K562 (cell line): Measurements from ENCODE around the gene CLDND2. TPM values are rescaled to one million over a fixed set of nuclear protein-coding genes. Genes with fewer than 3 reads are reported as not detected.

Experiments
- CEBPB ChIP-seq: fragments of 450-650 bp; IDR thresholded peaks from 2 replicates; pipeline ENCODE4 v1.6.1; 2016; ENCODE audit warnings: missing genetic modification characterization, missing compliant biosample characterization
- GATAD2A ChIP-seq: fragments of 450-650 bp; IDR thresholded peaks from 2 replicates; pipeline ENCODE4 v1.6.1; 2017
- GATAD2B ChIP-seq: fragments of 450-650 bp; IDR thresholded peaks from 2 replicates; pipeline ENCODE4 v1.6.1; 2017; ENCODE audit warnings: mild to moderate bottlenecking, borderline replicate concordance
- HDAC1 ChIP-seq, 2 experiments: fragments of 450-650 bp; IDR thresholded peaks; 2 replicates each; pipeline ENCODE4 v1.6.1; 2016 to 2017; ENCODE audit warnings: inconsistent platforms in 1 of 2, mild to moderate bottlenecking in 1 of 2, moderate library complexity in 1 of 2
- HMGN3 ChIP-seq: IDR thresholded peaks from 2 replicates; pipeline ENCODE4 v1.6.1; 2011; ENCODE audit warnings: borderline replicate concordance, low read depth, mild to moderate bottlenecking, mixed read lengths, low read length; ENCODE audit not compliant: insufficient read length; ENCODE audit errors: extremely low read depth
- ILK ChIP-seq: fragments of 450-650 bp; IDR thresholded peaks from 2 replicates; pipeline ENCODE4 v1.6.1; 2016; ENCODE audit warnings: missing genetic modification characterization, low read depth, mild to moderate bottlenecking, missing compliant biosample characterization, moderate library complexity, borderline replicate concordance
- MBD2 ChIP-seq: sonication (generic); IDR thresholded peaks from 2 replicates; pipeline ENCODE4 v1.6.1; 2016; ENCODE audit warnings: low read depth, borderline replicate concordance
- RHOXF2B ChIP-seq: fragments of 250-450 bp; sonication (Bioruptor Pico); conservative IDR thresholded peaks from 2 replicates; pipeline ENCODE4 v1.5.1; 2021
- SNIP1 ChIP-seq: fragments of 450-650 bp; IDR thresholded peaks from 2 replicates; pipeline ENCODE4 v1.7.1; 2017; ENCODE audit warnings: low read depth, mild to moderate bottlenecking
- SREBF1 ChIP-seq: fragments of 150-350 bp; IDR thresholded peaks from 2 replicates; pipeline ENCODE4 v1.6.1; 2014; ENCODE audit warnings: antibody characterized with exemption, low read depth, low read length, borderline replicate concordance
- ZC3H4 ChIP-seq: sonication (generic); formaldehyde crosslinking; IDR thresholded peaks from 2 replicates; pipeline ENCODE4 v1.9.0; 2021; ENCODE audit warnings: missing genetic modification reagents, borderline replicate concordance
- ZNF224 ChIP-seq: sonication (generic); formaldehyde crosslinking; IDR thresholded peaks from 2 replicates; pipeline ENCODE4 v1.8.0; 2022; ENCODE audit warnings: mild to moderate bottlenecking, missing genetic modification reagents
- ZNF263 ChIP-seq: sonication (generic); formaldehyde crosslinking; IDR thresholded peaks from 2 replicates; pipeline ENCODE4 v1.8.0; 2022; ENCODE audit warnings: mild to moderate bottlenecking, missing genetic modification reagents, borderline replicate concordance
- polyA plus RNA-seq, 8 experiments: library from polyadenylated mRNA; depleted of rRNA in 4 of 8; stranded (reverse) in 5 of 8; unstranded in 3 of 8; fragments of >200 nt; fragmentation: Nextera tagmentation in 2 of 8; fragmentation: Illumina TruSeq in 1 of 8; extraction: Ambion mirVana in 2 of 8; extraction: Trizol in 1 of 8; gene quantifications; 2 replicates each; pipeline versions ENCODE4 v1.2.1 to v1.2.3, GENCODE V29; 2011 to 2014; ENCODE audit warnings: inconsistent platforms in 1 of 8, missing spikeins in 1 of 8
- total RNA-seq, 7 experiments: library from RNA; depleted of rRNA in 6 of 7; stranded (reverse); fragments of >200 nt in 6 of 7; fragmentation: Illumina TruSeq in 2 of 7; extraction: Trizol in 2 of 7; gene quantifications; 2 replicates each; pipeline versions ENCODE4 v1.2.1 to v1.2.3, GENCODE V29; 2011 to 2021; ENCODE audit warnings: low replicate concordance in 1 of 7
- TF ChIP-seq, protein P1 (sequence below): sonication (generic); formaldehyde crosslinking; IDR thresholded peaks from 2 replicates; pipeline ENCODE4 v1.8.1; 2023; ENCODE audit warnings: mild to moderate bottlenecking, missing genetic modification reagents
- TF ChIP-seq, protein P2 (sequence below): fragments of 250-450 bp; sonication (Bioruptor Pico); IDR thresholded peaks from 2 replicates; pipeline ENCODE4 v1.5.1; 2021; ENCODE audit warnings: mild to moderate bottlenecking
- TF ChIP-seq, protein P3 (sequence below): fragments of 450-650 bp; IDR thresholded peaks from 2 replicates; pipeline ENCODE4 v1.6.1; 2017; ENCODE audit warnings: antibody characterized with exemption
- TF ChIP-seq, protein P4 (sequence below), 3 experiments: fragments of 200-800 bp in 1 of 3; sonication (Bioruptor generic) in 1 of 3; sonication (generic) in 1 of 3; formaldehyde crosslinking in 1 of 3; IDR thresholded peaks; 2 replicates each; pipeline versions ENCODE4 v1.6.1 to v1.8.0; 2016 to 2022; ENCODE audit warnings: mild to moderate bottlenecking in 2 of 3, missing compliant biosample characterization in 2 of 3, missing genetic modification characterization in 2 of 3, missing genetic modification reagents in 1 of 3
- TF ChIP-seq, protein P5 (sequence below): fragments of 450-650 bp; IDR thresholded peaks from 2 replicates; pipeline ENCODE4 v1.6.1; 2018; ENCODE audit warnings: mild to moderate bottlenecking, low read depth; ENCODE audit not compliant: partially characterized antibody

CLDND2 gene
- total and polyA plus RNA-seq, 9 of the 15 experiments (the other 6 are each of a cell fraction or from before 2014, with no cell fraction given): 0.45 to 4.0 (median 1.2) TPM; not detected in 3

DNA sequence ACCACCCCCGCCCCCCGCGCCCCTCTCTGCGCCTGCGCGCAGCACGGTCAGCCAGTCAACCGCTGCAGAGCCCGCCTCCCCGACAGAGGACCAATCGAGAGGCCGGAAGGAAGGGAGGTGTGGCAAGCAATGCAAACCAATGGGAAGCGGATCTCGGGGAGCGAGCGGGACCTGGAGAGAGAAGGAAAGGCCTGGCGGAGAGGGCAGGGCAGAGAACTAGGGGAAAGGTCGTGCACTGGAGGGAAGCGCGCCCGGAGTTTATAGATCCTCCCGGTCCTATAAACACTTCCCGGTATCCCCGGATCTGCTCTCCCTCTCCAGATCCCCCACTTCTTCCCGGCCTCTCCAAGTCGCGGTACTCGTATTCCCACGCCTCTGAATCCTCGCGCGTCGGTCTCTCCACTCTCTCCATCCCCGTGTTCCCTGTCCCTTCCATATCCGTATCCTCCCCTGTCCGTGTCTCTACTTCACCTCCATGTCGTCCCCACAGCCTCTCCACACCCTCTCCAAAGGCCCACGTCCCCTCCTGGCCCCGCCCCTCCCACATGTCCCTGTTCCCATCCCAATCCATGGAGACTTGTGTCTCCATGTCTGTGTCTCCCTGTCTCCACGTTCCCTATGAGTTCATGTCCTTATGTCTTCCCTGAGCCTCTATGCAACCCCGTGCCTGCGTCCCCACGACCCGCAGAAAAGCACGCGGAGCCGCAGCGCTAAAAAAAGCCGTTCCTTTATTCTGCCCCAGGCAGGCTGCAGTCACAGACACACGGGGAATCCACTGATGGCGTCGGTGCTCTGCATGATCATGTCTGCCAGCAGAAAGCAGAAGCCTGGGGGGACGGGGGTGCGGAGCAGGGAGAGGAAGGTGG, 2.2 kb downstream of the CLDND2 start (continued):
- TF ChIP-seq, protein P1, sequence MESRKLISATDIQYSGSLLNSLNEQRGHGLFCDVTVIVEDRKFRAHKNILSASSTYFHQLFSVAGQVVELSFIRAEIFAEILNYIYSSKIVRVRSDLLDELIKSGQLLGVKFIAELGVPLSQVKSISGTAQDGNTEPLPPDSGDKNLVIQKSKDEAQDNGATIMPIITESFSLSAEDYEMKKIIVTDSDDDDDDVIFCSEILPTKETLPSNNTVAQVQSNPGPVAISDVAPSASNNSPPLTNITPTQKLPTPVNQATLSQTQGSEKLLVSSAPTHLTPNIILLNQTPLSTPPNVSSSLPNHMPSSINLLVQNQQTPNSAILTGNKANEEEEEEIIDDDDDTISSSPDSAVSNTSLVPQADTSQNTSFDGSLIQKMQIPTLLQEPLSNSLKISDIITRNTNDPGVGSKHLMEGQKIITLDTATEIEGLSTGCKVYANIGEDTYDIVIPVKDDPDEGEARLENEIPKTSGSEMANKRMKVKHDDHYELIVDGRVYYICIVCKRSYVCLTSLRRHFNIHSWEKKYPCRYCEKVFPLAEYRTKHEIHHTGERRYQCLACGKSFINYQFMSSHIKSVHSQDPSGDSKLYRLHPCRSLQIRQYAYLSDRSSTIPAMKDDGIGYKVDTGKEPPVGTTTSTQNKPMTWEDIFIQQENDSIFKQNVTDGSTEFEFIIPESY (CRISPR knock-in tag): no peak
- TF ChIP-seq, protein P2, sequence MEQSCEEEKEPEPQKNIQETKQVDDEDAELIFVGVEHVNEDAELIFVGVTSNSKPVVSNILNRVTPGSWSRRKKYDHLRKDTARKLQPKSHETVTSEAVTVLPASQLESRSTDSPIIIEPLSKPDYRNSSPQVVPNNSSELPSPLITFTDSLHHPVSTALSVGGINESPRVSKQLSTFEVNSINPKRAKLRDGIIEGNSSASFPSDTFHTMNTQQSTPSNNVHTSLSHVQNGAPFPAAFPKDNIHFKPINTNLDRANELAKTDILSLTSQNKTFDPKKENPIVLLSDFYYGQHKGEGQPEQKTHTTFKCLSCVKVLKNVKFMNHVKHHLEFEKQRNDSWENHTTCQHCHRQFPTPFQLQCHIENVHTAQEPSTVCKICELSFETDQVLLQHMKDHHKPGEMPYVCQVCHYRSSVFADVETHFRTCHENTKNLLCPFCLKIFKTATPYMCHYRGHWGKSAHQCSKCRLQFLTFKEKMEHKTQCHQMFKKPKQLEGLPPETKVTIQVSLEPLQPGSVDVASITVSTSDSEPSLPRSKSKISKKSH (CRISPR knock-in tag): no peak
- TF ChIP-seq GATAD2A (no peak), HDAC1 (IDR thresholded peaks at IDR 0.05) (peak in 1 of 2 experiments; percentile 89; a peak in 2 of 4 replicates), RHOXF2B (CRISPR knock-in tag) (no peak), SNIP1 (no peak), ZC3H4 (CRISPR knock-in tag) (peak; percentile 71; the same call in 1 of the 2 replicates), SREBF1 (no peak), ZNF224 (CRISPR knock-in tag) (no peak), MBD2 (no peak), CEBPB (tag) (no peak), GATAD2B (no peak), ZNF263 (peak; percentile 42; the same call in 1 of the 2 replicates), HMGN3 (no peak), ILK (tag) (no peak)
- TF ChIP-seq, protein P3, sequence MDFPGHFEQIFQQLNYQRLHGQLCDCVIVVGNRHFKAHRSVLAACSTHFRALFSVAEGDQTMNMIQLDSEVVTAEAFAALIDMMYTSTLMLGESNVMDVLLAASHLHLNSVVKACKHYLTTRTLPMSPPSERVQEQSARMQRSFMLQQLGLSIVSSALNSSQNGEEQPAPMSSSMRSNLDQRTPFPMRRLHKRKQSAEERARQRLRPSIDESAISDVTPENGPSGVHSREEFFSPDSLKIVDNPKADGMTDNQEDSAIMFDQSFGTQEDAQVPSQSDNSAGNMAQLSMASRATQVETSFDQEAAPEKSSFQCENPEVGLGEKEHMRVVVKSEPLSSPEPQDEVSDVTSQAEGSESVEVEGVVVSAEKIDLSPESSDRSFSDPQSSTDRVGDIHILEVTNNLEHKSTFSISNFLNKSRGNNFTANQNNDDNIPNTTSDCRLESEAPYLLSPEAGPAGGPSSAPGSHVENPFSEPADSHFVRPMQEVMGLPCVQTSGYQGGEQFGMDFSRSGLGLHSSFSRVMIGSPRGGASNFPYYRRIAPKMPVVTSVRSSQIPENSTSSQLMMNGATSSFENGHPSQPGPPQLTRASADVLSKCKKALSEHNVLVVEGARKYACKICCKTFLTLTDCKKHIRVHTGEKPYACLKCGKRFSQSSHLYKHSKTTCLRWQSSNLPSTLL: peak; percentile 78
- TF ChIP-seq, protein P4, sequence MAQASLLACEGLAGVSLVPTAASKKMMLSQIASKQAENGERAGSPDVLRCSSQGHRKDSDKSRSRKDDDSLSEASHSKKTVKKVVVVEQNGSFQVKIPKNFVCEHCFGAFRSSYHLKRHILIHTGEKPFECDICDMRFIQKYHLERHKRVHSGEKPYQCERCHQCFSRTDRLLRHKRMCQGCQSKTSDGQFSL (CRISPR knock-in tag; IDR thresholded peaks at IDR 0.05): no peak
- TF ChIP-seq, protein P4 (tag; IDR thresholded peaks at IDR 0.05): no peak
- TF ChIP-seq, protein P5, sequence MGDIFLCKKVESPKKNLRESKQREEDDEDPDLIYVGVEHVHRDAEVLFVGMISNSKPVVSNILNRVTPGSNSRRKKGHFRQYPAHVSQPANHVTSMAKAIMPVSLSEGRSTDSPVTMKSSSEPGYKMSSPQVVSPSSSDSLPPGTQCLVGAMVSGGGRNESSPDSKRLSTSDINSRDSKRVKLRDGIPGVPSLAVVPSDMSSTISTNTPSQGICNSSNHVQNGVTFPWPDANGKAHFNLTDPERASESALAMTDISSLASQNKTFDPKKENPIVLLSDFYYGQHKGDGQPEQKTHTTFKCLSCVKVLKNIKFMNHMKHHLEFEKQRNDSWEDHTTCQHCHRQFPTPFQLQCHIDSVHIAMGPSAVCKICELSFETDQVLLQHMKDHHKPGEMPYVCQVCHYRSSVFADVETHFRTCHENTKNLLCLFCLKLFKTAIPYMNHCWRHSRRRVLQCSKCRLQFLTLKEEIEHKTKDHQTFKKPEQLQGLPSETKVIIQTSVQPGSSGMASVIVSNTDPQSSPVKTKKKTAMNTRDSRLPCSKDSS: no peak
